HG02571 (cell line): ENCODE data around the gene A3GALT2.
"Not testable (repeated sequence)": the region's sequence is repeated elsewhere in the genome, so short reads cannot be mapped to it uniquely, and the experiment has no call there.

Experiments
- ATAC-seq: cut with Tn5 transposase; IDR thresholded peaks from one replicate; pipeline ENCODE4 v1.9.1; 2021; ENCODE audit warnings: mild to moderate bottlenecking, moderate library complexity; ENCODE audit not compliant: unreplicated experiment

The A3GALT2 gene

DNA sequence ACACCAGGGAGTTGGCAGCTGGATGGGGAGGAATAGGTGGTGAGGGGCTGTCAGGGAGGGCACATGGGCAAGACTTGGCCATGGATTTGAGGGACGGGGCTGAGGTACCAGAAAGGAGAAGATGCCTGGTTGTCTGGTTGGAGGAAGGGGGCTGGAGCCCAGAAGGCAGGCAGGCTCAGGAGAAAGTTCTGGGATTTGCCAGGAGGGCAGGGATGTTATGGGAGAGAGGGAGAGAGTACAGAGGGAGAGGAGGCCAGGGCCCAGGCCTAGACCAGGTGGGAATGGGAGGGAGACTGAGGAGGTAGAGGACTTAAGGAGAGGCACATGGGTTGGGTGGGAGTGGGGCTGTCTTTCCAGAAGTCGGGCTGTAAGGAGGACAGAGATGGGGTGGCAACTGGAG is 4.3 kb downstream of the A3GALT2 start:
- ATAC-seq: no peak

DNA sequence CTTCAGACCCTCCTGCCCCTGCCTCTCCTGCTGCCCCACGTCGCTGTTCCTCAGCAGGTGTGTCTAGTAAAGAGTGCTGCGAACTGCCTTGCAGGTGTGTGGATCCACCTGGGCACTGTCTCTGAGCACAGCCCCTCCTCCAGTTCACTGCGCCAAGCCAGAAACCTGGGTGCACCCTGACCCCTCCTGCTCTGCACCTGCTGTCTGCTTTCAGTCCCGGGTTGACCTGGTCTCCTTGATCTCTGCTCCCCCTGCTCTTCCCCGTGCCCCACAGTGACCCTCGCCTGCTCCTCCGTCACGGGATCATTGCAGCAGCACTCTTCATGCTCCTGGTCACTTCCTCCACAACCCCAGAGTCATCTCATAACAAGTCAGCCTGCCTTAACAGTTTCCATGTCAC is 6.5 kb downstream of the A3GALT2 start:
- ATAC-seq: no peak

DNA sequence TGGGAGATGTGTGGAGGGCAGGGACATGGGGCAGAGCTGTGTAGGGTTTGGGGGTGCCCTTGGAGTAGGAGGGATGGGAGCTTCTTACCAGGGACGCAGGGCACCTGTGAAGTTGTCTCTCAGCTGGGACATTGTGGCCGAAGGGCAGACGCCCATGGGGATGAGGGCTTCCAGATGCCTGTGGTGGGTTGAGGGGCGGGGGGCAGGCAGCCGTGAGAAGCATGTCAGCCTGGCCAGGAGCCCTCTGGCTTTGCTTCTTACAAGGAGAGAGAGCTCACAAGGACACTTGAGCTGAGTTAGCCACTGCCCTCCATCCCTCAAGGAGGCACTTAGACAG is 8.5 kb downstream of the A3GALT2 start:
- ATAC-seq: no peak

DNA sequence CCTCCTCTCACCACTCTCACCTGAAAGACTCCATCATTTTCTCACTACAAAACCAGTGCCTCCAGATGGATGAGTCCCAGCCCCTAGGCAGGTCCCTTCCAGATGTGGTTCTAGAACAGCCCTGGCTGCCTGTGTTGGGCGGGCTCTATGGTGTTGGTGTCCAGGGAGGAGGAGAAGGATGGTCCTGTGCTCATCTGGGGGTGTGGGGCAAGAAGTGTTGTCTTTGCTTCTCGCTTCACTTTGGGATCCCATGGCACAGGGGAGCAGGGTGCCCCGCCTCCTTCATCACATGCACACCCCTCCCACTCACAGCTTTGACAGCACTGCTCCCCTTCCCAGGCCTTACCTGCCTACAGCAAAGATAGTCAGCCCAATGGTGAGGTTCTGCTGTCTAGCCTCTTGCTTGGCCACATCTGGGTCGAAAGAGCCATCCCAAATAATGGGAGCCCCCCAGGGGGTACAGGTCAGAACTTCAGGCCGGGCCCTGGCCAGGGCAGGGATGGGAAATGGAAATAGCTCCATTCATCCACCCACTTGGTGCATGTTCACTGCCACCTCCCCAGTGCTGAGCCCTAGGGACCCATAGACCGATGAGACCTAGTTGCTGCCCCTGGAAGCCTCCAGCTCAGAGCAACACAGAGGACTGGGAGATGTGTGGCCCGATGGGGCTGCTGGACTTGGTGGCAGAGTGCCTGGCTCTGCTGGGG is 9.0 kb downstream of the A3GALT2 start:
- ATAC-seq: no peak

DNA sequence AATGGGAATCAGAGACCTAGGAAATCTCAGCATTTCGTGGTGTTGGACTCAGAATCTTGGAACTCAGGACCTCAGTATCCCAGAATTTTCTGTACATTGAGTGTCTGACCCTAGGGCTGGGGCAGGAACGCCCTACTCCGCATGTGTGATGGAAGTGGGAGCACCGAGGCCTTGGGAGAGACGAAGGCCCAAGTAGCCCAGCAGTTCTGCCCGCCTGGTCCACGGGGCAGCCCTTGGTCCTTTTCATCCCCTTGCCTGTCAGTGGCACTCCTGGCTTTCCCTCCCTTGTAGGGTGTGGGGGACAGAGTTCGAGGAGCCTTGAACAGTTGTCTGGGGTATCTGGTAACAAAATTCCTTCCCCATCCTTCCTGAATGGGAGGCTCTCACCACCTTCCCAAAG is 10.2 kb downstream of the A3GALT2 start:
- ATAC-seq: no peak

DNA sequence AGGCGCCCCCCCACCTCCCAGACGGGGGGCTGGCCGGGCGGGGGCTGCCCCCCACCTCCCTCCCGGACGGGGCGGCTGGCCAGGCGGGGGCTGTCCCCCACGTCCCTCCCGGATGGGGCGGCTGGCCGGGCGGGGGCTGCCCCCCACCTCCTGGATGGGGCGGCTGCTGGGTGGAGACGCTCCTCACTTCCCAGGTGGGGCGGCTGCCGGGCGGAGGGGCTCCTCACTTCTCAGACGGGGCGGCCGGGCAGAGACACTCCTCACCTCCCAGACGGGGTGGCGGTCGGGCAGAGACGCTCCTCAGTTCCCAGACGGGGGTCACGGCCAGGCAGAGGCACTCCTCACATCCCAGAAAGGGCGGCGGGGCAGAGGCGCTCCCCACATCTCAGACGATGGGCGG is 11.5 kb downstream of the A3GALT2 start:
- ATAC-seq: not testable (repeated sequence)

DNA sequence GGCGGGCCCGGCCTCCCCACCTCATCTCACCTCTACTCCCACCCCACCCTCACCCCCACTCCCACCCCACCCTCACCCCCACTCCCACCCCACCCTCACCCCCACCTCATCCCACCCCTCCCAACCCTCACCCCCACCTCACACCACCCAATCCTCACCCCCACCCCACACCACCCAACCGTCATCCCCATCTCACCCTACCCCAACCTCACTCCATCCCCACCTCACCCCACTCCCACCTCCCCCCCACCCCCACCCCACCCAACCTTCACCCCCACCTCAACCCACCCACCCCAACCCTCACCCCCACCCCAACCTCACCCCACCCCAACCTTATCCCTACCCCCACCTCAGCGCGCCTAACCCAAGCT is 13.4 kb downstream of the A3GALT2 start:
- no peak for ATAC-seq

DNA sequence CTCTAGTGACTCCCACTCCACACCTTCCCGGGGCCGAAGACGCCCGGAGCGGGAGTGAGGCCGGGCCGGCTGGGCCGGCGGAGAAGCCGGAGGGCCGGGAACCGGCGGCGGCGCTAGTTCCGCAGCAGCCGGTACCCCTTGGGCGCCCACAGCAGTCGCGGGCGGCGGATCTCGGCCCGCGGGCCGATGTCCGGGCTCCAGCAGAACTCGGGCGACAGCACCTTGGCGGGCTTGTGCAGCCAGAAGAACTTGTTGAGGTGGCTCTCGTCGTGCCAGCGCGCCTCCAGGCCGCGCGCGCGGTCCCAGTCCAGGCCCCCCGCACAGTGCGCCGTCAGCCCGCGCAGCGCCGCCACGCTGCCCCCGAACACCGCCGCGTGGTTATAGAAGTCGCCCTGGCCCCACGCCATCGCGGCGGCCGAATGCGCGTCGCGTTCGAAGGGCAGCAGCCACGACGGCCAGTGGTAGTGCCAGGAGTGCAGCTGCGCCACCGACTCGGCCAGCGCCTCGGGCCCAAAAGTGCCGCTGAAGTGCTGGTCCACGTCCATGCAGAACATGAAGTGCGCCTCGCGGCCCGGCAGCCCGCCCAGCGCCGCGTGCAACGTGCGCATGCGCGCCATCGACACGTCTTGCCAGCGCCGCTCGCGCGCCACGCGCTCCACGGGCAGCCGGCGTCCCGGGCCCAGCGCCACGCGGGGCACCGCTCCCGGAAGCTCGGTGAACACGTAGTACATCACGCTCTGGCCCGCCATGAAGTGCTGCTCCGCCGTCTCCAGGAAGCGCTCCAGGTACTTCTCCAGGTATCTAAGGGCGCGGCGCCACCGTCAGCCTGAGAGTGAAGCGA is 14.0 kb downstream of the A3GALT2 start:
- no peak for ATAC-seq

DNA sequence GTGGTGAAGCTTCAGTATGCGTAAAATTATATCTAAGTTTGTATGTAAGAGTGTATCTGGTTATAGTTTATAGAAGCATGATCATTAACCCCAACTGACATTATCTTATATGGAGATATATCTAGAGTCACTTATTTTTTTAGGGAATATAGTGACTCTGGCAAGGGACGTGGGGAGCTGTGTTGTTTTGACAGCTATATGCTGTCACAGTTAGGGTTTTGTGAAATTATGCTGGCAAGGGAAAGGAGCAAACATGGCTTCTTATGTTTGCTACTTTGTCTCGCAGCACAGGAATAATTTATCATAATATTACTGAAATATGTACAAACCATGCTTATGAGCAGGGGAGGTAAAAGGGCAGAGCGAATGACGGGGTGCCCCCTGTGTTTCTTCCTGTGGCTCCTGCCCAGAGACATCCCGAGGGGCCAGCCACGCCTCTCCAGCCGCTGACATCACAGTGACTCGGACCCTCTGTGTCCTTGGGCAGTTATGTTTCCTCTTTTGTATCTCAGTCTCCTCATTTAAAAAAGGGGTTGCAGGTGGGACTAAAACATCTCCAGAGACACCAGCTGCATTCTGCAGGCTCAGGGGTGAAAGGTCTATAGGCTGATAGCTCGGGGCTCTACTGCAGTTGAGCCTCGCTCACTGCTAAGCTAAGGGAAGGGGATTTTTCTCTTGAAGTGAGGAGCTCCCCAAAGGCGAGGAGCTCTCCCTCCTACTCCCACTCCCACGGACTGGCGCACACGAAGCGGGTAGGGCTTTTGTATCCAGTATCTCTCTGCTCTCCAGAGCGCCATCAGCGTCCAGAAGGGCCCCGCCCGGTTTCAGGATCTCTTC is 14.9 kb downstream of the A3GALT2 start:
- ATAC-seq: no peak

DNA sequence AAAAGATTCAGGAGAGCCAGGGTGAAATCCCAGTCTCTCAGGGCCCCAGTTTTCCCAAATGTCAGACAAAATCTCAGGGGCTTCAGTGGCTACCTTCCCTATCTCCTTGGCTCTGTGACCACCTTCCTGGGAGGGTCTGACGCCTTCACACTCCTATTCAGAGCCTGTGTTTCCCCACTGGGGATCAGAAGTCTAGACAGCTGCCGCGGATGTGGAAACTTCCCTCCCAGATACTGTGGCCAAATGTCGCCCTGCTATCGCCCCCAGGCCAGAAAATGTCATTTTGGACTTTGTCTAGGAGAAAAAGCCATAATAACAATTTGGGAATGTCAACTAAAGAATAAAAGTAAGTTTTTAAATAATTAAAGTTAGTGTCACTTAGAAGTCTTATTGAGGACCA is 15.9 kb downstream of the A3GALT2 start:
- no peak for ATAC-seq

DNA sequence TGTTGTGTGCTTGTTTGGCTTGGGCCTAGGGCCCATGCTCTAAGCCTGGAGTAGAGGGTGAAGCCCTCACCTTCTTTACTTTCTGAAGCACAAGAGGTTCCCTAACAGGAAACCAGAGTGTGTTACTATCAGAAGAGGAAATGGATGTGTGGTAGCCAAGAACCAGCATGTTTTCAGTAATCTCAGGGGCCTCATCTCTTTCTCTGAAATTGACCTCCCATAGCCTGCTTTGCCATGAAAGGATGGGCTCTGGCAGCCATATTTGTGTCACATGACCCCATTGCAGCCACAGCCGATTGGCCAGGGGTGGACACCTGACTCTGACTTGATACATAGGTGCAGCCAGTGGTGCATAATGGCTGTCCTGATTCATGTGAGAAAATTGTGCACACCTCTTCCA is 18.6 kb downstream of the A3GALT2 start:
- no peak for ATAC-seq

DNA sequence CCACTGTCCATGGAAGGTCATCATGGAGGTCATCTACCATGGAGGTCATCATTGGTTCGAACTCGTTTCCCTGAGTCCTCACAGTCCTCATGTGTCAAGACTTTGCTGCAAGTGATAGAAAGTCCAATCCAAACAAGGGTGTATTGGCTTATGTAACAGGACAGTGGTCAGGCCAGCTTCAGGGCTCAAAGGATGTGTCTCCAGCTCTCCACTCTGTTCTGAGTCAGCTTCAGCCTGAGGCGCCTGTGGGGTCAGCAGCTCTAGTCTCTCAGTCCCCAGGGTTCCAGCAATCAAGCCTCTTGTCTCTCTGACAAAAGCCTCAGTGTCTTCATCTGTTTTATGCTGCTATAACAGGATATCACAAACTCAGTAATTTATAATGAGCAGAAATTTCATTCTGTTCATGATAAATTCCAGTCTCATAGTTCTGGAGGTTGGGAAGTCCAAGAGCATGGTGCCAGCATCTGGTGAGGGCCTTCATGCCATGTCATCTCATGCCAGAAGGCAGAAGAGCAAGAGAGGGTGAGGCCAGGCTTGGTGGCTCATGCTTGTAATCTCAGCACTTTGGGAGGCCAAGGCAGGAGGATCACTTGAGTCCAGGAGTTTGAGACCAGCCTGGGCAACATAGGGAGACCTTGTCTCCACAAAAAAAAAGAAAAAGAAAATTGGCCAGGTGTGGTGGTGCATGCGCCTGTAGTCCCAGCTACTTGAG is 19.5 kb downstream of the A3GALT2 start:
- no peak for ATAC-seq

DNA sequence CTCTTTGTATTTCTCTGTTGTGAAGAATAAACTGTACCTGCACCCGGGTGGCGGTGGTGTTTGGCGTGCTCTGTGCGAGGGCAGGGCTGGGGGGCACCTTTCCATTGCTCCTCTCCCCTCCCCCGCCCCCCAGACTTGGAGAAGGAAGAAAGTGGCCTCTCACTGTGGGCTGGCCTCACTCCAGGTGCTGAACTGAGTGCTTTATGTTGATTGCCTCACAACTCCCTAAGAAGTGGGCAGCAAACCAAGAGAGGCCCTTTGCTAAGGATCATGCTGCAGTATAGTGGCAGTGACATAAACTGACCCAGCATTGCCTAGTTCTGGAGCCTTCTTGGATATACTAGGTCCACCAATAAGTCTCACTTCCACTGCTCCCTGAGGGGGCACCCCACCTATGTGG is 20.2 kb downstream of the A3GALT2 start:
- no peak for ATAC-seq

DNA sequence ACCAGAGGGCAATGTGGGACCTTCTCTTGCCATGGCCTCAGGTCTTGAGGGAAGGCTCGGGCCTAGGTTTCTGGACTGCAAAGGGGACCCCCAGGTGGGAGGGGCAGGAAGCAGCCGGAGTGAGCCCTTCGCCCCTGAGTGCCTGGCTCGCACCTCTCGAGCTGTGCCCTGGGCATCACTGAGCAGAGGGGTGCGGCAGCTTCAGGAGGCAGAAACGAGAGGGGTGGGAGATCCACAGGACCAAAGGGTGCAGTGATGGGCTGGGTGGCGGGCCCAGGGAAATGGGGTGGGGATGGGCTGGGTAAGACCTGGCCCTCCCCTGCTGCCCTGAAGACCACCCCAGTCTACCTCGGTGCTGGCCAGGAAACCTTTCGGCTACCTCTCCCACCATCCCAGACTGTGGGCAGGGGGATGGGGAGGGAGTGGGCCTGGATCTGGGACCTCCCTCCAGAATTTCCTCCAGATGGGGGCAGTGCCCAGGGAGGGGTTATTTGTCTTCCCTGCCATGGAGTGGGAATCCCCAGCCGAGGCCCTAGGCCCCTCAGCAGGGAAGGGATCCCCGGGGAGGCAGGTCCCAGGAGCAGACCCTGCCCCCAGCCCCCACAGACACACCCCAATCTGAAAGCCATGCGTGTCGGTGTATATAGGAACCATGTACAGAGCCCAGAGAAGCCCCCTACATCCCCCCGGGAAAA is 21.3 kb downstream of the A3GALT2 start:
- no peak for ATAC-seq

DNA sequence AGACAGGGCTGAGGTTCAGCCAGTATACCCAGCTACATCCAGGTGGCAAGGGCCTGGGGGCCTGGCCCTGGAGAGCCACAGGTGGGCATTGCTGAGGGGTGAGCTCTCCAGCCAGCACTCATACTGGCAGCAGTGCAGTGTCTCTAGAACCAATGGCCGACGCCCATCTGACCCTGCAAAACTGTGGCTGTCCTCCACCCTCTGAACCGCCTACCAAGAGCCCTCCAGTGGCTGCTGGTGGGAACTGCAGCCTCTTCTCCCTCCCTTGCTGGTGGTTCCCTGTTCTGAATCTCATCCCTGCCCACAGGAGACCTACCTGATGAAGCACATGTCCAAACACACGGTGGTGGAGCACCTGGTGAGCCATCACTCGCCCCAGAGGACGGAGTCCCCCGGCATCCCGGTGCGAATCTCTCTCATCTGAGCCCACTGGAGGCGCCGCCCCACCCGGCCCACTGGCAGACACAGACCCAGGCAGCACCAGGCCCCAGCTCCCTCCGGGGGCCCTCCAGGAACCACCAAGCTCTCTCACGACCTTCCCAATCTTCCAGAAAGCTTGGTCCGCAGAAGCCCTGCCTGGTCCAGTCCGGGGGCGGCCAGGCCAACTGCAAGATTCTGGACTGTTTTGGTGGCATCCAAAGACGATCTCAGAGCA is 22.1 kb downstream of the A3GALT2 start:
- no peak for ATAC-seq

DNA sequence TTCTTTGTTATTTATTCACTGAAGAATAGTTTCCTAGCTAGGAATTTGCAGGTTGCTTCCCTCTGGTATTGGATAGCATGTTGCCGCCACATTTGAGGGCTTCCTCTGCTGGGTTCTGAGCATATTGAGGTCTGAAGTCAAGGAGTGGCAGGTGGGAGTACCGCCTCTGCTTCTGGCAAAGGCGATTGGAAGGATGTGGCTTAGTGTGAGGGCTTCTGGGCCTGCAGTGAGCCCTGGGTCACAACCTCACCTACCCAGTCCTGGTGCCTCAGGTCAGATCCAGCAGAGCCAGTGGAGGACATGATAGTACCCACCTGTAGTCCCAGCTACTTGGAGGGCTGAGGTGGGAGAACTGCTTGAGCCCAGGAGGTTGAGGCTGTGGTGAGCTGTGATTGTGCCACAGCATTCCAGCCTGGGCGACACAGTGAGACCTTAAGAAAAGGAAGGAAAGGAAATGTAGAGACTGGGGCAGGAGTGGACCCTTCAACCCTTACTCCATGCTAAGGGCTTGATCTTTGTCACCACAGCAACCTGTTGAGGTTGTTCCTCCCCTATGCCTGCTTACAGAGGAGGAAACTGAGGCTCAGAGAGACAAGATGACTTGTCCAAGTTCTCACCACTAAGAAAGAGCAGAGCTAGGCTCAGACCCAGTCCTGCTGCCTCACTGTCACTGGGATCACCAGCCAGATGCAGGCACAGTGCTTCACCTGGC is 22.8 kb downstream of the A3GALT2 start:
- ATAC-seq: no peak

DNA sequence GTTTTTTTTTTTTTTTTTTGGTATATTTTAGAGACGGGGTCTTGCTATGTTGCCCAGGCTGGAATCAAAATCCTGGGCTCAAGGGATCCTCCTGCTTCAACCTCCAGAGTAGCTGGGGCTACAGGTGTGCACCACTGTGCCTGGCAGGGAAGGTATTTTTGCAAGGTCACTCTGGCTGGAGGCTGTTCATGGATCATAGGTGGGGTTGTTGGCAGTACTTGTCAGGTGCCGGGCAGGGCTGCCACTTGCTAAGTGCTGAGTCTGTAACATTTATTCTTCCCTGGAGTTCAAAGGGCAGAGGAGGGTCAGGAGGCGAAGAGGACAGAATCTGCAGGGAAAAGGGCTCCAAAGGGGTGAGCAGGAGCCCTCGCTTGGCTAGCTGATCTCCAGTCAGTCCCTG is 24.1 kb downstream of the A3GALT2 start:
- ATAC-seq: no peak

DNA sequence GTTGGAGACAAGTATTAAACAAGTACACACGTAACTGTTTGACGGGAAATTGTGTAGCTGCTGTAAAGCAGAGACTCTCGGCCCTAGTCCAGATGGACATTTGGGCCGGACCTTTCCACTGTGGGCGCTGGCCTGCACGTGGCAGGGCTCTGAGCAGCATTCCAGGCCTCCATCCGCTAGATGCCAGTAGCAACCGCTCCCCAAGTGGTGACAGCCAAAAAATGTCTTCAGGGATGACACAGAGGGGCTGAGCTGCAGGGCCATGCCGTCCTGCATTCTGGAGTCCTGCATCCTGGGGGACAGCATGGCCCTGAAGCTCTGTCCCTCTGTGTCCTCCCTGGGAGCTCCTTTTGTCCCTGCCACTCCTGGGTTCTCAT is 24.8 kb downstream of the A3GALT2 start:
- no peak for ATAC-seq

DNA sequence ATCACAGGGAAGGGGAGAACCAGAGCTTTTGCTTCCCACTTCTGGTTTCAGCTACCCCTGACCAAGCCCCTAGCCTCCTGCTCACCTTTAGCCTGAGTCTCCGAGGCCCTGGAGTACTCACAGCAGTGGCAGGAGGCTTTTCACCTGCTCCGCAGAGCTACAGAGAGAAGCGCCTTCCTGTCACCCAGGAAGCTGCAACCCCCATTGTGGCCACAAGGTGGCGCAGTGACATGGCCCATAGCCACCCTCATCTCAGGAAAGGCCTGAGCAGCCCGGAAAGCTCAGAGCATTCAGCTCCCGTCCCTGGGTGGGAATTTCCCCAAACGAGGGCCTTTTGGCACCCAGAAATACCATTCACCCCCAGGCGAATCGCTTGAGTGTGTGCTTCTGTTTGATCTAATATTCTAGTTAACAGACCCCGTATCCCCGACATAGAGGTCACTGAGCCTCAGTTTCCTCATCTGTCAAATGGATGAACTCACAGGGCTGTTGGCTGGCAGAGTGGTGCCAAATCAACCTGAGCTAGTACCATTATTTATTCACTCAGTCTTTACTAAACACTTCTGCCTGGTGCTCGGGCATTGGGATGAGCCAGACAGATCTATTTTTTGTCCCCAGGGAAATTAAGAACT is 25.3 kb downstream of the A3GALT2 start:
- no peak for ATAC-seq
